WTC11 (cell line): ENCODE measurements around the gene KRTAP5-6. TPM values are rescaled to one million over a fixed set of nuclear protein-coding genes. Genes with fewer than 3 reads are reported as not detected.

Experiments used
- ATAC-seq: fragments of 200-7000 bp; cut with Tn5 transposase; 2 replicates; pipeline ENCODE4 v1.10.0; 2021; ENCODE audit warnings: mild to moderate bottlenecking, moderate library complexity
- CTCF ChIA-PET: fragments of 300-600 bp; sonication (Branson Sonifier 250); formaldehyde crosslinking; loops from one replicate; lab custom pipeline; 2021; ENCODE audit warnings: antibody characterized with exemption; lab: Charles Lee
- POLR2A ChIA-PET: fragments of 350-600 bp; sonication (Branson Sonifier 250); formaldehyde crosslinking; loops from one replicate; lab custom pipeline; 2021; ENCODE audit warnings: antibody characterized with exemption; lab: Charles Lee
- DNase-seq: peaks from one replicate; pipeline ENCODE4 v3.0.0; 2021; ENCODE audit warnings: low spot score
- H3K27ac Mint-ChIP-seq: 2 replicates; pipeline ENCODE4 v1.8.0; 2021; ENCODE audit warnings: mixed read lengths
- H3K27me3 Mint-ChIP-seq: 2 replicates; pipeline ENCODE4 v1.8.0; 2021; ENCODE audit warnings: low read depth, mild to moderate bottlenecking, moderate library complexity, mixed read lengths
- H3K36me3 Mint-ChIP-seq: 2 replicates; pipeline ENCODE4 v1.8.0; 2021; ENCODE audit warnings: mixed read lengths
- H3K4me1 Mint-ChIP-seq: 2 replicates; pipeline ENCODE4 v1.8.0; 2022; ENCODE audit warnings: mixed read lengths
- H3K4me3 Mint-ChIP-seq: 2 replicates; pipeline ENCODE4 v1.8.0; 2021; ENCODE audit warnings: mild to moderate bottlenecking, moderate library complexity, mixed read lengths
- H3K9me3 Mint-ChIP-seq: 2 replicates; pipeline ENCODE4 v1.8.0; 2021; ENCODE audit warnings: mixed read lengths
- ATF2 ChIP-seq: sonication (generic); formaldehyde crosslinking; IDR thresholded peaks from 2 replicates; pipeline ENCODE4 v1.8.1; 2022; ENCODE audit warnings: low read depth, missing genetic modification reagents, borderline replicate concordance
- ATF3 ChIP-seq: sonication (generic); formaldehyde crosslinking; conservative IDR thresholded peaks from 2 replicates; pipeline ENCODE4 v1.8.1; 2022; ENCODE audit warnings: mild to moderate bottlenecking, missing genetic modification reagents
- CBFB ChIP-seq: sonication (generic); formaldehyde crosslinking; IDR thresholded peaks from 2 replicates; pipeline ENCODE4 v1.8.1; 2022; ENCODE audit warnings: mild to moderate bottlenecking, low read depth, missing genetic modification reagents
- E2F5 ChIP-seq: sonication (generic); formaldehyde crosslinking; IDR thresholded peaks from 2 replicates; pipeline ENCODE4 v1.8.1; 2022; ENCODE audit warnings: mild to moderate bottlenecking, moderate library complexity, missing genetic modification reagents
- FOXP1 ChIP-seq: sonication (generic); formaldehyde crosslinking; IDR thresholded peaks from 2 replicates; pipeline ENCODE4 v1.8.0; 2022; ENCODE audit warnings: missing genetic modification reagents, mild to moderate bottlenecking, moderate library complexity, borderline replicate concordance
- FOXP4 ChIP-seq: sonication (generic); formaldehyde crosslinking; IDR thresholded peaks from 2 replicates; pipeline ENCODE4 v1.8.0; 2022; ENCODE audit warnings: mild to moderate bottlenecking, missing genetic modification reagents
- GABPB1 ChIP-seq: sonication (generic); formaldehyde crosslinking; IDR thresholded peaks from 2 replicates; pipeline ENCODE4 v1.8.1; 2023; ENCODE audit warnings: mild to moderate bottlenecking, missing genetic modification reagents
- MYBL2 ChIP-seq: sonication (generic); formaldehyde crosslinking; IDR thresholded peaks from 2 replicates; pipeline ENCODE4 v1.8.1; 2023; ENCODE audit warnings: mild to moderate bottlenecking, moderate library complexity, missing genetic modification reagents
- PRRX2 ChIP-seq: fragments of 250-450 bp; sonication (Bioruptor Pico); IDR thresholded peaks from 2 replicates; pipeline ENCODE4 v1.8.0; 2021; ENCODE audit warnings: mild to moderate bottlenecking
- RORB ChIP-seq: fragments of 250-450 bp; sonication (Bioruptor Pico); IDR thresholded peaks from 2 replicates; pipeline ENCODE4 v1.9.0; 2021; ENCODE audit warnings: mild to moderate bottlenecking
- SMAD4 ChIP-seq: sonication (generic); formaldehyde crosslinking; IDR thresholded peaks from 2 replicates; pipeline ENCODE4 v1.8.0; 2022; ENCODE audit warnings: mild to moderate bottlenecking, missing genetic modification reagents
- SP1 ChIP-seq: sonication (generic); formaldehyde crosslinking; conservative IDR thresholded peaks from 2 replicates; pipeline ENCODE4 v1.8.1; 2022; ENCODE audit warnings: missing genetic modification reagents
- TP53 ChIP-seq: sonication (generic); formaldehyde crosslinking; IDR thresholded peaks from 2 replicates; pipeline ENCODE4 v1.8.1; 2023; ENCODE audit warnings: mild to moderate bottlenecking, missing genetic modification reagents
- ZBTB21 ChIP-seq: sonication (generic); formaldehyde crosslinking; IDR thresholded peaks from 2 replicates; pipeline ENCODE4 v1.8.1; 2023; ENCODE audit warnings: mild to moderate bottlenecking, missing genetic modification reagents, borderline replicate concordance
- ZNF317 ChIP-seq: sonication (generic); formaldehyde crosslinking; IDR thresholded peaks from 2 replicates; pipeline ENCODE4 v1.8.1; 2023; ENCODE audit warnings: low read depth, mild to moderate bottlenecking, moderate library complexity, missing genetic modification reagents, borderline replicate concordance
- ZNF512 ChIP-seq: sonication (generic); formaldehyde crosslinking; IDR thresholded peaks from 2 replicates; pipeline ENCODE4 v1.8.1; 2022; ENCODE audit warnings: missing genetic modification reagents, borderline replicate concordance
- total RNA-seq: library from RNA; stranded (reverse); gene quantifications from 3 replicates; pipeline ENCODE4 v1.2.3, GENCODE V29; 2021
- TF ChIP-seq, protein P1 (sequence below): sonication (generic); formaldehyde crosslinking; IDR thresholded peaks from 2 replicates; pipeline ENCODE4 v1.8.0; 2022; ENCODE audit warnings: mild to moderate bottlenecking, missing genetic modification reagents
- TF ChIP-seq, protein P2 (sequence below): sonication (generic); formaldehyde crosslinking; IDR thresholded peaks from 2 replicates; pipeline ENCODE4 v1.8.0; 2022; ENCODE audit warnings: mild to moderate bottlenecking, missing genetic modification reagents
- TF ChIP-seq, protein P3 (sequence below): sonication (generic); formaldehyde crosslinking; IDR thresholded peaks from 2 replicates; pipeline ENCODE4 v1.8.1; 2023; ENCODE audit warnings: mild to moderate bottlenecking, missing genetic modification reagents, moderate library complexity
- TF ChIP-seq, protein P4 (sequence below): fragments of 250-450 bp; sonication (Bioruptor Pico); conservative IDR thresholded peaks from 2 replicates; pipeline ENCODE4 v1.9.0; 2021; ENCODE audit warnings: mild to moderate bottlenecking
- TF ChIP-seq, protein P5 (sequence below): sonication (generic); formaldehyde crosslinking; IDR thresholded peaks from 2 replicates; pipeline ENCODE4 v1.8.1; 2023; ENCODE audit warnings: mild to moderate bottlenecking, moderate library complexity, missing genetic modification reagents

The KRTAP5-6 gene
- total RNA-seq, 1 experiment from 2014 or later, result 0.35 TPM

DNA sequence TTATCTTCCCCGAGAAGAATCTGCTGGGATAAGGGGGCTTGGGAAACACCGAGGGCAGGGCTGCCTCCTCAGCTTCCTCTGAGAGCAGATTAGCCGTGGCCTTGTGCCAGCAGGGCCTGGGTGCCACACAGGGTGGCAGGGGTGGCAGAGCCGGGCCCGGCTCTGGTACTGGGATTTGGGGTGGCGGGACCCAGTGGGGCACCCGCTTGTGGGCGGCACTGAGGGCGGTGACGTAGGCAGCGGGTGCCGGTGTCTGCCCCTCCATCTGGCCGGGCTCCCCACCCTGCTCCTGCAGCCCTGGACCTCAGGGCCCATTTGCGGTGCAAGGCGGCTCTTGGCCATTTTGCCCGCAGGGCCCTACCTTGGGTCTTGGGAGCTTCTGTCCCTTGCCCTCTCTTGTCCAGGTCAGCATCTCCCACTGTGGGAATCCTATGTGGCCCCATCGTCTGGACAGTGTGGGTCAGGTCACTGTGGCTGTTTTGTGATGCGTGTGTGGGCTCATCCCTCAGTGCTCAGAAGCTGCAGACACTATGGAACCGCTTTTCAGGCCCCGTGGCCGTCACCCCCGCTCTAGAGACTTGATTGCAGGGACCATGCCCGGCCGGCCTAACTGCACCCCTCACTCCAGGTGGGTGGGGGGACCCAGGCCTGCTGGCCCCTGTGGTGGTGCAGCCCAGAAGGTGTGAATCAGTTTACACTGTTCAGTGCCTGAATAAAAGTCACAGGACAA, 29.7 kb upstream of the KRTAP5-6 start:
- CTCF ChIA-PET, result interaction anchor here (0.6 to 2.9 kb wide), 4 partner anchors 15 to 215 kb away, joined by 3 to 10 read pairs (median 4); no protein-coding TSS in a partner anchor
- Mint-ChIP-seq H3K4me3 (no peak overlapping the region), H3K27me3 (peaks cover 5% of the 10 kb centered on the region; the same call in 1 of the 2 replicates)
- DNase-seq, result no peak
- POLR2A ChIA-PET, result no interaction called here
- TF ChIP-seq, protein P1, sequence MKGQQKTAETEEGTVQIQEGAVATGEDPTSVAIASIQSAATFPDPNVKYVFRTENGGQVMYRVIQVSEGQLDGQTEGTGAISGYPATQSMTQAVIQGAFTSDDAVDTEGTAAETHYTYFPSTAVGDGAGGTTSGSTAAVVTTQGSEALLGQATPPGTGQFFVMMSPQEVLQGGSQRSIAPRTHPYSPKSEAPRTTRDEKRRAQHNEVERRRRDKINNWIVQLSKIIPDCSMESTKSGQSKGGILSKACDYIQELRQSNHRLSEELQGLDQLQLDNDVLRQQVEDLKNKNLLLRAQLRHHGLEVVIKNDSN, result no peak
- TF ChIP-seq, protein P2, sequence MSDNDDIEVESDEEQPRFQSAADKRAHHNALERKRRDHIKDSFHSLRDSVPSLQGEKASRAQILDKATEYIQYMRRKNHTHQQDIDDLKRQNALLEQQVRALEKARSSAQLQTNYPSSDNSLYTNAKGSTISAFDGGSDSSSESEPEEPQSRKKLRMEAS (CRISPR knock-in tag), result no peak
- TF ChIP-seq ZNF512 (CRISPR knock-in tag) (no peak), PRRX2 (no peak), FOXP1 (no peak), ZBTB21 (CRISPR knock-in tag) (no peak), MYBL2 (CRISPR knock-in tag) (no peak), ZNF317 (CRISPR knock-in tag) (no peak), TP53 (no peak), GABPB1 (CRISPR knock-in tag) (no peak), FOXP4 (CRISPR knock-in tag) (no peak), SMAD4 (CRISPR knock-in tag) (no peak), RORB (CRISPR knock-in tag) (no peak)
- TF ChIP-seq, protein P3, sequence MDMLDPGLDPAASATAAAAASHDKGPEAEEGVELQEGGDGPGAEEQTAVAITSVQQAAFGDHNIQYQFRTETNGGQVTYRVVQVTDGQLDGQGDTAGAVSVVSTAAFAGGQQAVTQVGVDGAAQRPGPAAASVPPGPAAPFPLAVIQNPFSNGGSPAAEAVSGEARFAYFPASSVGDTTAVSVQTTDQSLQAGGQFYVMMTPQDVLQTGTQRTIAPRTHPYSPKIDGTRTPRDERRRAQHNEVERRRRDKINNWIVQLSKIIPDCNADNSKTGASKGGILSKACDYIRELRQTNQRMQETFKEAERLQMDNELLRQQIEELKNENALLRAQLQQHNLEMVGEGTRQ, result no peak
- TF ChIP-seq, all 79 proteins: peak for 0
- Mint-ChIP-seq H3K4me1 (no peaks in the 10 kb centered on the region), H3K36me3 (no peaks in the 10 kb centered on the region), H3K9me3 (no peaks in the 10 kb centered on the region), H3K27ac (no peak overlapping the region)
- no peak for ATAC-seq

- ATAC-seq, result no peak
- Mint-ChIP-seq H3K27ac (no peak overlapping the region), H3K36me3 (no peaks in the 10 kb centered on the region), H3K4me3 (no peak overlapping the region), H3K9me3 (no peaks in the 10 kb centered on the region), H3K4me1 (no peaks in the 10 kb centered on the region), H3K27me3 (peaks cover 5% of the 10 kb centered on the region; the same call in 1 of the 2 replicates)
- no peak for DNase-seq
- ChIA-PET POLR2A (no interaction called here), CTCF (interaction anchor here (0.6 to 2.9 kb wide), 4 partner anchors 15 to 214 kb away, joined by 3 to 10 read pairs (median 4); no protein-coding TSS in a partner anchor)
- TF ChIP-seq CBFB (CRISPR knock-in tag), result no peak
- no peak for TF ChIP-seq SP1
- no peak for TF ChIP-seq ATF3 (CRISPR knock-in tag)
- TF ChIP-seq, protein P4, sequence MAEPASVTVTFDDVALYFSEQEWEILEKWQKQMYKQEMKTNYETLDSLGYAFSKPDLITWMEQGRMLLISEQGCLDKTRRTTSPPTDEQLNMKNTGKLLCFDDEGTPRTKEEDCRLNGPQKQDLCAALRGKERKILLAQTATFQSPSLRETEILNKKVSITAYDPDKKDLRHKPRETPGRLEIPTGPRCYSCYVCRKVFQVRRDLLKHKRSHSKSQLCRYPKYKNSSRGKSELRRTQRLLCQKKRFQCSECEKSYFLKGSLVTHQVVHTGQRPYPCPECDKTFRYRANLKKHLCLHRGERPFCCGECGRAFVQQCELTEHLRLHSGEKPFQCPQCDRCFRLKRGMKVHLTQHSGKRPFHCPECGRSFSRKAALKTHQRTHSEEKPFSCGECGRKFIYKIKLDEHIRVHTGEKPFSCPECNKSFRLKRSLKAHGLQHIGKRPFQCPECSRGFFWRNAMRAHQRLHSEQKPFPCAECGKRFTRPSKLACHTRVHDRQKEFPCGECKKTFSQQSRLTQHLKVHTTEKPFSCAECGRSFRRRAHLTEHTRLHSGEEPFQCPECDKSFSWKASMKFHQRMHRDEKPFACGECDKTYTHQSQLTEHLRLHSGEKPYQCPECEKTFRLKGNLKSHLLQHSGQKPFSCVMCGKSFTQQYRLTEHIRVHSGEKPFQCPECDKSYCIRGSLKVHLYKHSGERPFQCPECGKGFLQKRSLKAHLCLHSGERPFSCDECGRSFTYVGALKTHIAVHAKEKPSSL (CRISPR knock-in tag), result no peak
- TF ChIP-seq E2F5 (CRISPR knock-in tag), result no peak
- TF ChIP-seq, protein P5, sequence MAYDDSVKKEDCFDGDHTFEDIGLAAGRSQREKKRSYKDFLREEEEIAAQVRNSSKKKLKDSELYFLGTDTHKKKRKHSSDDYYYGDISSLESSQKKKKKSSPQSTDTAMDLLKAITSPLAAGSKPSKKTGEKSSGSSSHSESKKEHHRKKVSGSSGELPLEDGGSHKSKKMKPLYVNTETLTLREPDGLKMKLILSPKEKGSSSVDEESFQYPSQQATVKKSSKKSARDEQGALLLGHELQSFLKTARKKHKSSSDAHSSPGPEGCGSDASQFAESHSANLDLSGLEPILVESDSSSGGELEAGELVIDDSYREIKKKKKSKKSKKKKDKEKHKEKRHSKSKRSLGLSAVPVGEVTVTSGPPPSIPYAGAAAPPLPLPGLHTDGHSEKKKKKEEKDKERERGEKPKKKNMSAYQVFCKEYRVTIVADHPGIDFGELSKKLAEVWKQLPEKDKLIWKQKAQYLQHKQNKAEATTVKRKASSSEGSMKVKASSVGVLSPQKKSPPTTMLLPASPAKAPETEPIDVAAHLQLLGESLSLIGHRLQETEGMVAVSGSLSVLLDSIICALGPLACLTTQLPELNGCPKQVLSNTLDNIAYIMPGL (CRISPR knock-in tag), result no peak
- TF ChIP-seq, protein P1, result no peak
- TF ChIP-seq ATF2 (CRISPR knock-in tag), result no peak
These were observed 29.1 kb upstream of the KRTAP5-6 start for GRCh38 chr11:1667906-1668305.
